H1 (cell line): Measurements from ENCODE around the gene ARFRP1. TPM values are rescaled to one million over a fixed set of nuclear protein-coding genes. Genes with fewer than 3 reads are reported as not detected.

Source experiments
- CTCF ChIA-PET: fragments of 300-600 bp; sonication (Branson Sonifier 250); formaldehyde crosslinking; loops from one replicate; lab custom pipeline; 2021; ENCODE audit not compliant: partially characterized antibody; lab: Charles Lee
- POLR2A ChIA-PET: fragments of 300-600 bp; sonication (Branson Sonifier 250); formaldehyde crosslinking; loops from one replicate; lab custom pipeline; 2021; ENCODE audit warnings: inconsistent platforms; ENCODE audit not compliant: partially characterized antibody; lab: Charles Lee
- DNase-seq, 2 experiments: peaks; one replicate each; pipeline versions ENCODE4 v3.0.0 to v3.0.0-alpha.2; 2010 to 2022; ENCODE audit warnings: low spot score in 2 of 2, low read depth in 1 of 2, mixed read lengths in 1 of 2
- FAIRE-seq: peaks from 2 replicates; lab custom pipeline; 2011; peaks lifted over from hg19 to GRCh38; lab: Jason Lieb, UNC
- H2AFZ ChIP-seq: 2 replicates; pipeline ENCODE4 v1.8.1; 2012; ENCODE audit warnings: low read length, inconsistent platforms
- H2AK5ac ChIP-seq: 2 replicates; pipeline ENCODE4 v1.6.1; 2013; ENCODE audit warnings: low read depth, low read length
- H2BK120ac ChIP-seq: replicated peaks from 2 replicates; pipeline ENCODE3; 2013; ENCODE audit warnings: low read depth, low read length, inconsistent platforms
- H2BK12ac ChIP-seq: 2 replicates; pipeline ENCODE4 v1.6.1; 2013; ENCODE audit warnings: low read depth, low read length
- H2BK15ac ChIP-seq: 2 replicates; pipeline ENCODE4 v1.6.1; 2013; ENCODE audit warnings: low read length
- H2BK20ac ChIP-seq: 2 replicates; pipeline ENCODE4 v1.6.1; 2013; ENCODE audit warnings: low read length
- H2BK5ac ChIP-seq: 2 replicates; pipeline ENCODE4 v1.6.1; 2013; ENCODE audit warnings: low read depth, low read length
- H3K14ac ChIP-seq: 2 replicates; pipeline ENCODE4 v1.6.1; 2013; ENCODE audit warnings: inconsistent platforms; ENCODE audit not compliant: insufficient read length
- H3K18ac ChIP-seq: 2 replicates; pipeline ENCODE4 v1.6.1; 2013; ENCODE audit warnings: low read length; ENCODE audit errors: extremely low read depth
- H3K23ac ChIP-seq: 2 replicates; pipeline ENCODE4 v1.6.1; 2013; ENCODE audit warnings: inconsistent platforms; ENCODE audit not compliant: insufficient read length
- H3K23me2 ChIP-seq: 2 replicates; pipeline ENCODE4 v1.6.1; 2013; ENCODE audit warnings: low read depth, low read length
- H3K27ac ChIP-seq: 2 replicates; pipeline ENCODE4 v1.6.1; 2011; ENCODE audit warnings: low read depth, low read length, inconsistent platforms
- H3K27me3 ChIP-seq, 4 experiments: replicated peaks in 1 of 4; 1 replicate in 1 of 4; 2 replicates in 3 of 4; pipeline versions ENCODE4 v1.6.1 to v1.8.1; 2011 to 2013; ENCODE audit warnings: low read length in 3 of 4, mild to moderate bottlenecking in 3 of 4, inconsistent platforms in 2 of 4, mixed read lengths in 2 of 4, moderate library complexity in 1 of 4; ENCODE audit not compliant: control insufficient read depth in 3 of 4, insufficient read depth in 3 of 4; ENCODE audit errors: extremely low read depth in 1 of 4
- H3K36me3 ChIP-seq, 4 experiments: 2 replicates each; pipeline versions ENCODE4 v1.6.1 to v1.8.1; 2011 to 2013; ENCODE audit warnings: mild to moderate bottlenecking in 4 of 4, low read length in 3 of 4, moderate library complexity in 2 of 4, control low read depth in 1 of 4, inconsistent platforms in 1 of 4; ENCODE audit not compliant: insufficient read depth in 4 of 4, control insufficient read depth in 2 of 4
- H3K4ac ChIP-seq: replicated peaks from 2 replicates; pipeline ENCODE3; 2013; ENCODE audit warnings: low read length, low read depth, mixed read lengths, inconsistent platforms; ENCODE audit not compliant: insufficient read length
- H3K4me1 ChIP-seq, 4 experiments: replicated peaks in 1 of 4; 1 replicate in 1 of 4; 2 replicates in 3 of 4; pipeline versions ENCODE4 v1.6.1 to v1.8.1; 2011 to 2013; ENCODE audit warnings: low read length in 3 of 4, inconsistent platforms in 2 of 4, mixed read lengths in 1 of 4; ENCODE audit not compliant: insufficient read depth in 4 of 4, control insufficient read depth in 3 of 4
- H3K4me2 ChIP-seq, 2 experiments: 2 replicates each; pipeline versions ENCODE4 v1.6.1 to v1.8.1; 2011 to 2013; ENCODE audit warnings: low read depth in 2 of 2, low read length in 2 of 2, control low read depth in 1 of 2, inconsistent platforms in 1 of 2, mild to moderate bottlenecking in 1 of 2; ENCODE audit not compliant: insufficient read depth in 1 of 2
- H3K4me3 ChIP-seq, 4 experiments: fragments of 200-600, 300-600 bp in 1 of 4; sonication (generic), shearing (Covaris generic), sonication (Bioruptor Twin) in 1 of 4; 2 replicates each; pipeline versions ENCODE4 v1.5.1 to v1.8.1; 2011 to 2016; ENCODE audit warnings: low read length in 4 of 4, low read depth in 3 of 4, control low read depth in 2 of 4, inconsistent platforms in 2 of 4, mild to moderate bottlenecking in 2 of 4, mixed read lengths in 1 of 4, moderate library complexity in 1 of 4; ENCODE audit not compliant: insufficient read depth in 2 of 4; ENCODE audit errors: extremely low read depth in 1 of 4
- H3K56ac ChIP-seq: replicated peaks from 2 replicates; pipeline ENCODE3; 2013; ENCODE audit warnings: low read depth, mild to moderate bottlenecking, mixed read lengths, low read length, inconsistent platforms; ENCODE audit not compliant: insufficient read length
- H3K79me1 ChIP-seq: 2 replicates; pipeline ENCODE4 v1.6.1; 2013; ENCODE audit warnings: low read depth, low read length, control low read depth
- H3K79me2 ChIP-seq, 2 experiments: 2 replicates each; pipeline versions ENCODE4 v1.6.1 to v1.8.1; 2012 to 2013; ENCODE audit warnings: low read length in 2 of 2, mild to moderate bottlenecking in 2 of 2, inconsistent platforms in 1 of 2; ENCODE audit not compliant: insufficient read depth in 2 of 2, control insufficient read depth in 1 of 2
- H3K9ac ChIP-seq, 4 experiments: replicated peaks in 1 of 4; 1 replicate in 1 of 4; 2 replicates in 3 of 4; pipeline versions ENCODE4 v1.6.1 to v1.8.1; 2011 to 2013; ENCODE audit warnings: low read depth in 3 of 4, low read length in 3 of 4, control low read depth in 2 of 4, mild to moderate bottlenecking in 2 of 4, moderate library complexity in 2 of 4, inconsistent platforms in 1 of 4; ENCODE audit errors: extremely low read depth in 1 of 4
- H3K9me3 ChIP-seq, 2 experiments: 2 replicates each; pipeline versions ENCODE4 v1.6.1 to v1.8.1; 2012 to 2013; ENCODE audit warnings: mild to moderate bottlenecking in 2 of 2, moderate library complexity in 2 of 2, control low read depth in 1 of 2, inconsistent platforms in 1 of 2, low read depth in 1 of 2, low read length in 1 of 2, mixed read lengths in 1 of 2; ENCODE audit not compliant: insufficient read depth in 2 of 2
- H4K20me1 ChIP-seq, 2 experiments: replicated peaks in 1 of 2; 2 replicates each; pipeline versions ENCODE3 to v1.8.1; 2011 to 2013; ENCODE audit warnings: inconsistent platforms in 2 of 2, low read length in 2 of 2, mild to moderate bottlenecking in 1 of 2; ENCODE audit not compliant: insufficient read depth in 2 of 2, control insufficient read depth in 1 of 2
- H4K5ac ChIP-seq: 2 replicates; pipeline ENCODE4 v1.6.1; 2013; ENCODE audit warnings: low read length, low read depth, mixed read lengths, inconsistent platforms; ENCODE audit not compliant: insufficient read length
- H4K8ac ChIP-seq: 2 replicates; pipeline ENCODE4 v1.8.0; 2013; ENCODE audit warnings: mild to moderate bottlenecking, moderate library complexity, low read length, inconsistent platforms; ENCODE audit not compliant: insufficient read depth; ENCODE audit errors: extremely low read depth
- H4K91ac ChIP-seq: replicated peaks from 2 replicates; pipeline ENCODE3; 2013; ENCODE audit warnings: low read length, mixed read lengths, inconsistent platforms; ENCODE audit not compliant: insufficient read length
- BCL11A ChIP-seq, 2 experiments: IDR thresholded peaks; one replicate each; pipeline ENCODE4 v1.6.1; 2011; ENCODE audit warnings: low read depth in 2 of 2, low read length in 2 of 2, mild to moderate bottlenecking in 2 of 2
- CEBPB ChIP-seq: IDR thresholded peaks from 2 replicates; pipeline ENCODE4 v1.6.1; 2012; ENCODE audit warnings: low read depth, low read length
- CREB1 ChIP-seq: IDR thresholded peaks from 2 replicates; pipeline ENCODE4 v1.6.1; 2012; ENCODE audit warnings: inconsistent platforms
- CTBP2 ChIP-seq: IDR thresholded peaks from 2 replicates; pipeline ENCODE4 v1.7.0; 2011; ENCODE audit warnings: borderline replicate concordance, mild to moderate bottlenecking, moderate library complexity, mixed read lengths, low read length; ENCODE audit not compliant: insufficient read depth, insufficient read length
- EGR1 ChIP-seq: IDR thresholded peaks from 2 replicates; pipeline ENCODE4 v1.6.1; 2011; ENCODE audit warnings: low read depth, low read length, borderline replicate concordance
- EP300 ChIP-seq, 2 experiments: IDR thresholded peaks; 1 replicate in 1 of 2; 2 replicates in 1 of 2; pipeline ENCODE4 v1.6.1; 2011 to 2012; ENCODE audit warnings: low read depth in 2 of 2, low read length in 2 of 2, mild to moderate bottlenecking in 2 of 2, borderline replicate concordance in 1 of 2, inconsistent platforms in 1 of 2, moderate library complexity in 1 of 2
- JUND ChIP-seq: IDR thresholded peaks from 2 replicates; pipeline ENCODE4 v1.6.1; 2011; ENCODE audit warnings: mild to moderate bottlenecking, improper control_type of control experiment, low read length
- POU5F1 ChIP-seq: IDR thresholded peaks from 2 replicates; pipeline ENCODE4 v1.6.1; 2011; ENCODE audit warnings: low read depth, mild to moderate bottlenecking, low read length, moderate library complexity
- RBBP5 ChIP-seq: IDR thresholded peaks from 2 replicates; pipeline ENCODE4 v1.7.1; 2012; ENCODE audit warnings: low read depth, mild to moderate bottlenecking, inconsistent platforms, low read length, moderate library complexity, borderline replicate concordance
- RFX5 ChIP-seq: IDR thresholded peaks from 2 replicates; pipeline ENCODE4 v1.6.1; 2011; ENCODE audit warnings: low read depth, low read length, improper control_type of control experiment, borderline replicate concordance
- RXRA ChIP-seq: IDR thresholded peaks from 2 replicates; pipeline ENCODE4 v1.6.1; 2011; ENCODE audit warnings: low read depth, mild to moderate bottlenecking, low read length, moderate library complexity; ENCODE audit not compliant: insufficient read depth
- SAP30 ChIP-seq: fragments of 300-600 bp; sonication (generic); IDR thresholded peaks from 2 replicates; pipeline ENCODE4 v1.7.1; 2012; ENCODE audit warnings: low read length, moderate library complexity, mild to moderate bottlenecking, inconsistent platforms; ENCODE audit not compliant: insufficient read depth, insufficient replicate concordance
- SIRT6 ChIP-seq: IDR thresholded peaks from one replicate; pipeline ENCODE4 v1.7.1; 2012; ENCODE audit warnings: low read length, inconsistent platforms
- SIX5 ChIP-seq: IDR thresholded peaks from 2 replicates; pipeline ENCODE4 v1.6.1; 2011; ENCODE audit warnings: mild to moderate bottlenecking, low read depth, low read length
- TCF12 ChIP-seq: IDR thresholded peaks from 2 replicates; pipeline ENCODE4 v1.6.1; 2011; ENCODE audit warnings: low read depth, mild to moderate bottlenecking, low read length
- YY1 ChIP-seq: IDR thresholded peaks from 2 replicates; pipeline ENCODE4 v1.6.1; 2011; ENCODE audit warnings: low read depth, mild to moderate bottlenecking, low read length
- WGBS, 2 experiments: shearing (Covaris generic) in 1 of 2; methylation state at CpG; one replicate each; pipeline versions ENCODE4 v1.1.6 to v1.1.7; 2013 to 2015; ENCODE audit warnings: low lambda C conversion rate in 2 of 2, mixed read lengths in 2 of 2, inconsistent platforms in 1 of 2, low coverage in 1 of 2, missing lambda C conversion rate in 1 of 2; ENCODE audit not compliant: insufficient replicate concordance in 2 of 2, insufficient coverage in 1 of 2, insufficient read length in 1 of 2; ENCODE audit errors: extremely low coverage in 1 of 2, missing lambda C conversion rate in 1 of 2; 5-methylcytosine and 5-hydroxymethylcytosine counted together
- polyA plus RNA-seq, 7 experiments: library from polyadenylated mRNA; depleted of rRNA in 3 of 7; stranded (reverse) in 5 of 7; unstranded in 2 of 7; fragments of >200 nt in 5 of 7; fragments of 200-250 nt in 2 of 7; gene quantifications; 1 replicate in 5 of 7; 2 replicates in 1 of 7; 4 replicates in 1 of 7; pipeline versions ENCODE4 v1.2.1 to v1.2.3, GENCODE V29; 2011 to 2013; ENCODE audit warnings: missing spikeins in 2 of 7, mixed read lengths in 2 of 7
- total RNA-seq: library from RNA; stranded (reverse); fragmentation: NEBNext Ultra II Directional; extraction: Animal tissue kit (Norgen Biotek cat#: 25700); gene quantifications from 2 replicates; pipeline ENCODE4 v1.2.1, GENCODE V29; 2021

The ARFRP1 gene
- total and polyA plus RNA-seq, 2 of the 8 experiments (the other 6 are each of a cell fraction or from before 2014, with no cell fraction given): 12.9 to 22.9 TPM

GRCh38 chr20:63756648-63756991, 48.8 kb upstream of the ARFRP1 start:
- Histone ChIP-seq H3K79me2 (no peaks in the 10 kb centered on the region), H3K27ac (no peak overlapping the region), H2BK120ac (no peak overlapping the region), H3K14ac (no peak overlapping the region), H3K36me3 (no peaks in the 10 kb centered on the region), H2BK12ac (no peak overlapping the region), H3K9me3 (no peaks in the 10 kb centered on the region), H2BK5ac (no peak overlapping the region), H3K4ac (no peak overlapping the region), H2AK5ac (no peak overlapping the region), H2AFZ (no peak overlapping the region), H4K8ac (no peak overlapping the region), H2BK20ac (no peak overlapping the region), H4K91ac (no peak overlapping the region), H4K20me1 (no peaks in the 10 kb centered on the region), H3K4me3 (no peak overlapping the region), H3K56ac (no peak overlapping the region), H3K27me3 (no peaks in the 10 kb centered on the region), H3K4me2 (no peak overlapping the region), H4K5ac (no peak overlapping the region), H3K18ac (no peak overlapping the region), H2BK15ac (no peak overlapping the region), H3K79me1 (no peaks in the 10 kb centered on the region; the same call in 1 of the 2 replicates), H3K23me2 (no peaks in the 10 kb centered on the region), H3K23ac (no peak overlapping the region), H3K4me1 (peaks cover 0 to 7% (median 0%) of the 10 kb centered on the region in 4 experiments; a peak in 3 of 7 replicates), H3K9ac (no peak overlapping the region)
- ChIA-PET CTCF (interaction anchor here (1.5 kb wide), 1 partner anchor 19 kb away, joined by 7 read pairs; no protein-coding TSS in a partner anchor), POLR2A (no interaction called here)
- DNase-seq (no peak), FAIRE-seq (no peak)
- 85% methylated on average over 8 of the region's 8 CpGs; no CpG with 5 or more reads in 1 of the 2 experiments for WGBS, 2 experiments
- TF ChIP-seq EGR1 (no peak), YY1 (no peak), SAP30 (no peak), TCF12 (no peak), JUND (no peak), EP300 (IDR thresholded peaks at IDR 0.05; ENCODE audit: borderline replicate concordance in 1 of 2, low read depth in 2 of 2, low read length in 2 of 2) (no peak), CREB1 (no peak), RFX5 (no peak), SIX5 (no peak), POU5F1 (no peak), RXRA (no peak), RBBP5 (no peak), CEBPB (no peak), BCL11A (IDR thresholded peaks at IDR 0.05; ENCODE audit: low read depth in 2 of 2, low read length in 2 of 2) (no peak), SIRT6 (no peak), CTBP2 (no peak)
